Colonic mucosa (tissue), 4 donors: ENCODE measurements around the gene ZBTB49. TPM values are rescaled to one million over a fixed set of nuclear protein-coding genes. Genes with fewer than 3 reads are reported as not detected.

Experiments
- DNase-seq: peaks from one replicate; pipeline ENCODE4 v3.0.0-alpha.2; 2020
- H3K27ac ChIP-seq: fragments of 200-600 bp; one replicate; pipeline ENCODE4 v1.8.0; 2021
- H3K27me3 ChIP-seq: fragments of 200-600 bp; one replicate; pipeline ENCODE4 v1.8.0; 2021
- H3K36me3 ChIP-seq: fragments of 200-600 bp; one replicate; pipeline ENCODE4 v1.8.0; 2021
- H3K4me1 ChIP-seq: fragments of 200-600 bp; one replicate; pipeline ENCODE4 v1.8.0; 2021; ENCODE audit warnings: mild to moderate bottlenecking
- H3K4me3 ChIP-seq: fragments of 200-600 bp; one replicate; pipeline ENCODE4 v1.8.0; 2021
- H3K9ac ChIP-seq, 2 donors: one replicate each; pipeline ENCODE4 v1.7.0; 2013; ENCODE audit warnings: control low read depth in 2 of 2, low read depth in 2 of 2, low read length in 2 of 2
- H3K9me3 ChIP-seq: fragments of 200-600 bp; one replicate; pipeline ENCODE4 v1.8.0; 2021
- intact Hi-C: fragments of 100-400 bp; cut with DNase I; formaldehyde crosslinking; loops from one replicate; pipeline ENCODE4 v1.14.1; 2022
- total RNA-seq, 2 donors: library from RNA; stranded (reverse); fragmentation: NEBNext Ultra II Directional in 1 of 2; extraction: Animal tissue kit (Norgen Biotek cat#: 25700) in 1 of 2; gene quantifications; one replicate each; pipeline ENCODE4 v1.2.1, GENCODE V29; 2021
- TF ChIP-seq, protein P1 (sequence below): fragments of 200-600 bp; IDR thresholded peaks from one replicate; pipeline ENCODE4 v1.8.0; 2022; ENCODE audit warnings: antibody characterized with exemption, mild to moderate bottlenecking
- donor health status: healthy.
- donor health status: DM: no; HTN: no; CAD: no.
- donor health status: DM: no; HTN: no; CAD: no.

ZBTB49 gene
- total RNA-seq, 2 donors from 2014 or later, result 4.0 to 5.1 TPM

DNA sequence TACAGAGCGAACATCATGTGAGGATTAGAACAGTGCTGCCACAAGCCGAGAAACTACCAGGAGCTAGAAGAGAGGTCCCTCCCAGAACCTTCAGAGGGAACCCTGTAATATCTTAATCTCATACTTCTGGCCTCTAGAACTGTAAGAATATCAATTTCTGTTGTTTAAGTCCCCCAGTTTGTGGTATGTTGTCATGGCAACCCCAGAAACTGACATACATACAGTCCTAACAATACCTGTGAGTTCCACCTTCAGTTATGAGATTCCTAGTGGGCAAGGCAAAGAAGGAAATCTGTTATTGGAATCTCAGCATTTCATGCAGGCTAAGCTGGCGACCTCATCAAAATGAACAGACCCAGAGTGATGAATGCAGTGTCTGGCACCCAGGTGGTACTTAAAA lies 42.5 kb downstream of the ZBTB49 start:
- H3K4me1 ChIP-seq, result no peaks in the 10 kb centered on the region
- no peak overlapping the region for H3K27ac ChIP-seq
- no peak for DNase-seq
- no peak overlapping the region for H3K9ac ChIP-seq
- no peak overlapping the region for H3K4me3 ChIP-seq
- TF ChIP-seq, protein P1, sequence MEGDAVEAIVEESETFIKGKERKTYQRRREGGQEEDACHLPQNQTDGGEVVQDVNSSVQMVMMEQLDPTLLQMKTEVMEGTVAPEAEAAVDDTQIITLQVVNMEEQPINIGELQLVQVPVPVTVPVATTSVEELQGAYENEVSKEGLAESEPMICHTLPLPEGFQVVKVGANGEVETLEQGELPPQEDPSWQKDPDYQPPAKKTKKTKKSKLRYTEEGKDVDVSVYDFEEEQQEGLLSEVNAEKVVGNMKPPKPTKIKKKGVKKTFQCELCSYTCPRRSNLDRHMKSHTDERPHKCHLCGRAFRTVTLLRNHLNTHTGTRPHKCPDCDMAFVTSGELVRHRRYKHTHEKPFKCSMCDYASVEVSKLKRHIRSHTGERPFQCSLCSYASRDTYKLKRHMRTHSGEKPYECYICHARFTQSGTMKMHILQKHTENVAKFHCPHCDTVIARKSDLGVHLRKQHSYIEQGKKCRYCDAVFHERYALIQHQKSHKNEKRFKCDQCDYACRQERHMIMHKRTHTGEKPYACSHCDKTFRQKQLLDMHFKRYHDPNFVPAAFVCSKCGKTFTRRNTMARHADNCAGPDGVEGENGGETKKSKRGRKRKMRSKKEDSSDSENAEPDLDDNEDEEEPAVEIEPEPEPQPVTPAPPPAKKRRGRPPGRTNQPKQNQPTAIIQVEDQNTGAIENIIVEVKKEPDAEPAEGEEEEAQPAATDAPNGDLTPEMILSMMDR, result no peak
- H3K36me3 ChIP-seq, result no peaks in the 10 kb centered on the region
- intact Hi-C loops, result no loop called here
- H3K9me3 ChIP-seq, result no peaks in the 10 kb centered on the region
- H3K27me3 ChIP-seq, result no peaks in the 10 kb centered on the region

DNA sequence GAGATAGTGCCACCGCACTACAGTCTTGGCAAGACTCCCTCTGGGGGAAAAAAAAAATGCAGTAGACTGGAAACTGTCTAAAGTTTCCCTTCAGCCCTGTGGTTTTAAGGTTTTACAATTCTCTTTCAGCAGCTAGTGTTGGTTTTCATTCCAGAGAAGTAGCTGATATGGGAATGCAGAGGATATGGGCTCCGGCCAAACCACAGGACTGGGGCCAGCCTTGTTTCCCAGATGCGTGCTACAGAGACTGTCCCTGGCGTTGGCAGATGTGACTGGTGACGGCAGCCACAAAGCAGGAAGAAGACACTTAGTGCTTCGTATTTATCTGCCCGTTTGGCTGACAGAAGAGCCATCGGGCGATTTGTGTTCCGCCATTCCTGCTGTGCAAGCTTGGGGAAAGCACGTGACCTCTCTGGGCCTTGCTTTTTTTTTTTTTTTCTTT lies 43.2 kb downstream of the ZBTB49 start:
- Histone ChIP-seq H3K27ac (no peak overlapping the region), H3K9ac (no peak overlapping the region), H3K36me3 (no peaks in the 10 kb centered on the region), H3K4me1 (no peaks in the 10 kb centered on the region), H3K4me3 (no peak overlapping the region), H3K9me3 (no peaks in the 10 kb centered on the region), H3K27me3 (no peaks in the 10 kb centered on the region)
- intact Hi-C loops, result no loop called here
- DNase-seq, result no peak
- TF ChIP-seq, protein P1, result no peak

DNA sequence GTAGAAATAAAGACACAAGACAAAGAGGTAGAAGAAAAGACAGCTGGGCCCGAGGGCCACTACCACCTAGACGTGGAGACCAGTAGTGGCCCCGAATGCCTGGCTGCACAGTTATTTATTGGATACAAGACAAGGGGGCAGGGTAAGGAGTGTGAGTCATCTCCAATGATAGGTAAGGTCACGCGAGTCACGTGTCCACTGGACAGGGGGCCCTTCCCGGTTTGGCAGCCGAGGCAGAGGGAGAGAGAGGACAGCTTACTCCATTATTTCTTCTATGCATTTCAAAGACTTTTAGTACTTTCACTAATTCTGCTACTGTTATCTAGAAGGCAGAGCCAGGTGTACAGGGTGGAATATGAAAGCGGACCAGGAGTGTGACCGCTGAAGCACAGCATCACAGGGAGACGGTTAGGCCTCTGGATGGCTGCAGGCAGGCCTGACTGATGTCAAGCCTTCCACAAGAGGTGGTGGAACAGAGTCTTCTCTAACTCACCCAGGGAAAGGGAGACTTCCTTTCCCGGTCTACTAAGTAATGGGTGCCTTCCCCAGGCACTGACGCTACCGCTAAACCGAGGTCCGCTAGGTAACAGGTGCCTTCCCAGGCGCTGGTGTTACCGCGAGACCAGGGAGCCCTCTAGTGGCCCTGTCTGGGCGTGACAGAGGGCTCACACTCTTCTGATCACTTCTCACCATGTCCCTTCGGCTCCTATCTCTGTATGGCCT lies 44.9 kb downstream of the ZBTB49 start:
- Histone ChIP-seq H3K27ac (no peak overlapping the region), H3K4me3 (no peak overlapping the region), H3K36me3 (no peaks in the 10 kb centered on the region), H3K9me3 (no peaks in the 10 kb centered on the region), H3K9ac (no peak overlapping the region), H3K27me3 (no peaks in the 10 kb centered on the region), H3K4me1 (no peaks in the 10 kb centered on the region)
- TF ChIP-seq, protein P1, result peak; percentile 54
- intact Hi-C loops, result loop anchor here (5.0 kb wide), 1 partner anchor 83 kb away; no protein-coding TSS in a partner anchor
- DNase-seq, result peak; percentile 68

DNA sequence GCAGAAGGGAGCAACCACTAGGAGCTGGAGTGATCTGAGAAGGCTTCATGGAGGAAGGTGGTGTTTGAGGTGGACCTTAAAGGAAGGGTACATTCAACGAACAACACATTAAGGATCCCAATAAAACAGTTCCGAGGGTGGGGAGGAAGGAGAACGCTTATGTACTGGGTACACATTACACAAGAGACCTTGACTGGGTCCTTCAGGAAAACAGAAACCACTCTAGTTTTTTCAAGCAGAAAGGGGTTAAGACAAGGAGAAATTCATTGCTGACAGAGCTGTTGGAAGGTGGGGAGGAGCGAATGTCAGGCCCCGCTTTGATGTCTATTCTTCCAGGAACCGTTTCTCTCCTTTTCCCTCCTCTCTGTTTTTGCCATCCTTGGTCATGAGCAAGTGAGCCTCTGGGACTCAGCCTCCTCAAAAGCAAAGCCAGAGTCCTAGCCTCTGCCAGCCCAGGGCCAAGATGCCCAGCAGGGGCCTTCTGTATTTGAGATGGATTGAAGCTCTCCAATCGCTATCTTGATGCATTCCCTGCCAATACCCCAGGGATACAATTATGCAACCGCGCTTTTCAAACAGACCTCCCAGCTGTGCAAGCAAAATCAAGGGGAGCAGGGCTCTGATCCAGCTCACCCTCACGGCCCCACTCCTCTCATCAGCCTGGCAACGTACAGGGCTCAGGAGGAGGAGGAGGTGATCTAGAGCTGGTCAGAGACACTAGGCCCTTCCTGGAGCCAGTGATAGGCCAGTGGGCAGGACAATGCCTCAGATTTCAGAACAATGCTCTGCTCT lies 48.4 kb downstream of the ZBTB49 start:
- Histone ChIP-seq H3K36me3 (no peaks in the 10 kb centered on the region), H3K9ac (no peak overlapping the region), H3K9me3 (no peaks in the 10 kb centered on the region), H3K4me3 (no peak overlapping the region), H3K4me1 (no peaks in the 10 kb centered on the region), H3K27me3 (no peaks in the 10 kb centered on the region), H3K27ac (no peak overlapping the region)
- TF ChIP-seq, protein P1, result no peak
- DNase-seq, result no peak
- intact Hi-C loops, result loop anchor here (5.0 kb wide), 1 partner anchor 86 kb away; no protein-coding TSS in a partner anchor

DNA sequence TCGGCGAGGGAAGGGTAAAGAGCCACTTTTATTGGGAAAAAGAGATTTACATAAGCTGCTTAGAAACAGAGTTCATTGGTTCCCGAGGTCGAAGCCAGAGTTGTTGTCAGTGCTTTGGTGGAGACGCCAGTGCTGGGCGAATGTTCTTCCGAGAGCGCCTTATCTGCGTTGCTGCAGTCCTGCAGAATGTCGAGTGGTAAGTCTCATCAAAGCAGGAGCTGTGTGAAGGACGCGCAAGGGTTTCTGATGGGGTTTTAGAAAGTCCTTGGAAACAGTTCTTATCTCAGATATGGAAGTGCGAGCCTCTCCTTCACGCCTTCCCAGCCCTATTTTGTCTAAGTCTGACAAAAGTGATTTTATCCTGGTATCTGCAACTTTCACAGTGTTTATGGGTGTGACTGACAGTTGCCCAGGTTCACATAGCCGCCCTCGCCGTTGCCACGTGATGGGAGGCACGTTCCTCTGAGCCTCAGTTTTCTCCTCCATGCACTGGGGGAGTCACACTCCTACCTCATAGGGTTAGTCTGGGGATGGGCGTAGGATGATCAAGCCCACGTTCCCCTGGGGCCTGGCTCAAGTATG lies 49.5 kb downstream of the ZBTB49 start:
- H3K36me3 ChIP-seq, result no peaks in the 10 kb centered on the region
- H3K9me3 ChIP-seq, result no peaks in the 10 kb centered on the region
- H3K4me1 ChIP-seq, result no peaks in the 10 kb centered on the region
- no peak overlapping the region for H3K9ac ChIP-seq
- DNase-seq, result no peak
- no peaks in the 10 kb centered on the region for H3K27me3 ChIP-seq
- TF ChIP-seq, protein P1, result no peak
- H3K27ac ChIP-seq, result no peak overlapping the region
- no peak overlapping the region for H3K4me3 ChIP-seq
- intact Hi-C loops, result loop anchor here (5.0 kb wide), 1 partner anchor 87 kb away; no protein-coding TSS in a partner anchor
